ENCODE measurements around the gene TBX2. TPM values are rescaled to one million over a fixed set of nuclear protein-coding genes. Genes with fewer than 3 reads are reported as not detected.

TBX2 gene
- total and polyA plus RNA-seq, 2 of the 13 experiments (the other 11 are each of a cell fraction or from before 2014, with no cell fraction given): 2.8 to 15.3 TPM

DNA sequence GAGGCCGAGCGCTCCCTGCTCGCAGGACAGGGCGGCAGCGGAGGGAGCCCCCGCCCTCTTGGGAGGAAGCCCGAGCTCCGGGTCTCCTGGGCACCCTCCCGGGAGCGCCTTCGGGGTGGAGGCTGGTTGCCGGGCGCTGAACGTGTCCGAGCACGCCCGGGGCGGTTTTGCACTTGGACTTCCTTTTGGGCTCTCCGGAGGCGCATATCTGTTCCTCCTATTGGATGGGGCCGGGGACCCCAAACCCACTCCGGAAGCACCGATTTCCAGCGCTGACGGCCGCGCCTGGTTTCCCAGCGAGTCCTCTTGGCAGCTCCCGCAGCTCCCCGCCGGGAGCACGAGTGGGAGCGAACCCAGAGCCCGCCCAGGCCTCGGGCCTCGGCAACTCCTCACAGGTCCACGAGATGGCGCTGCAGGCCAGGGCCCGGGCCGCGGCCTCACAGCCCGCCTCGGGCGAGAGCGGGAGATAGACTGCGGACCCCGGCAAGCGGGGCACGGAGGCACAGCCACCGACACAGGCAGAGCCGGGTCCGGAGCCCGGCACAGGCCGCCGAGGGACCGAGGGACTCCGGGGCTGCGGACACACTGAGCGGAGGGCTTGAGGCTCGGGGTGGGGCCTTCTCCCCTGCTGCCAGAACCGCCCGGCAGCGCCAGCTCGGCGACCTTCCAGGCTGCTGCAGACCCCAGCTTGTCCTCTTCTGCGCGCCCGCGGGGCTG is 12.7 kb downstream of the TBX2 start (continued):
- TF ChIP-seq, protein P1, sequence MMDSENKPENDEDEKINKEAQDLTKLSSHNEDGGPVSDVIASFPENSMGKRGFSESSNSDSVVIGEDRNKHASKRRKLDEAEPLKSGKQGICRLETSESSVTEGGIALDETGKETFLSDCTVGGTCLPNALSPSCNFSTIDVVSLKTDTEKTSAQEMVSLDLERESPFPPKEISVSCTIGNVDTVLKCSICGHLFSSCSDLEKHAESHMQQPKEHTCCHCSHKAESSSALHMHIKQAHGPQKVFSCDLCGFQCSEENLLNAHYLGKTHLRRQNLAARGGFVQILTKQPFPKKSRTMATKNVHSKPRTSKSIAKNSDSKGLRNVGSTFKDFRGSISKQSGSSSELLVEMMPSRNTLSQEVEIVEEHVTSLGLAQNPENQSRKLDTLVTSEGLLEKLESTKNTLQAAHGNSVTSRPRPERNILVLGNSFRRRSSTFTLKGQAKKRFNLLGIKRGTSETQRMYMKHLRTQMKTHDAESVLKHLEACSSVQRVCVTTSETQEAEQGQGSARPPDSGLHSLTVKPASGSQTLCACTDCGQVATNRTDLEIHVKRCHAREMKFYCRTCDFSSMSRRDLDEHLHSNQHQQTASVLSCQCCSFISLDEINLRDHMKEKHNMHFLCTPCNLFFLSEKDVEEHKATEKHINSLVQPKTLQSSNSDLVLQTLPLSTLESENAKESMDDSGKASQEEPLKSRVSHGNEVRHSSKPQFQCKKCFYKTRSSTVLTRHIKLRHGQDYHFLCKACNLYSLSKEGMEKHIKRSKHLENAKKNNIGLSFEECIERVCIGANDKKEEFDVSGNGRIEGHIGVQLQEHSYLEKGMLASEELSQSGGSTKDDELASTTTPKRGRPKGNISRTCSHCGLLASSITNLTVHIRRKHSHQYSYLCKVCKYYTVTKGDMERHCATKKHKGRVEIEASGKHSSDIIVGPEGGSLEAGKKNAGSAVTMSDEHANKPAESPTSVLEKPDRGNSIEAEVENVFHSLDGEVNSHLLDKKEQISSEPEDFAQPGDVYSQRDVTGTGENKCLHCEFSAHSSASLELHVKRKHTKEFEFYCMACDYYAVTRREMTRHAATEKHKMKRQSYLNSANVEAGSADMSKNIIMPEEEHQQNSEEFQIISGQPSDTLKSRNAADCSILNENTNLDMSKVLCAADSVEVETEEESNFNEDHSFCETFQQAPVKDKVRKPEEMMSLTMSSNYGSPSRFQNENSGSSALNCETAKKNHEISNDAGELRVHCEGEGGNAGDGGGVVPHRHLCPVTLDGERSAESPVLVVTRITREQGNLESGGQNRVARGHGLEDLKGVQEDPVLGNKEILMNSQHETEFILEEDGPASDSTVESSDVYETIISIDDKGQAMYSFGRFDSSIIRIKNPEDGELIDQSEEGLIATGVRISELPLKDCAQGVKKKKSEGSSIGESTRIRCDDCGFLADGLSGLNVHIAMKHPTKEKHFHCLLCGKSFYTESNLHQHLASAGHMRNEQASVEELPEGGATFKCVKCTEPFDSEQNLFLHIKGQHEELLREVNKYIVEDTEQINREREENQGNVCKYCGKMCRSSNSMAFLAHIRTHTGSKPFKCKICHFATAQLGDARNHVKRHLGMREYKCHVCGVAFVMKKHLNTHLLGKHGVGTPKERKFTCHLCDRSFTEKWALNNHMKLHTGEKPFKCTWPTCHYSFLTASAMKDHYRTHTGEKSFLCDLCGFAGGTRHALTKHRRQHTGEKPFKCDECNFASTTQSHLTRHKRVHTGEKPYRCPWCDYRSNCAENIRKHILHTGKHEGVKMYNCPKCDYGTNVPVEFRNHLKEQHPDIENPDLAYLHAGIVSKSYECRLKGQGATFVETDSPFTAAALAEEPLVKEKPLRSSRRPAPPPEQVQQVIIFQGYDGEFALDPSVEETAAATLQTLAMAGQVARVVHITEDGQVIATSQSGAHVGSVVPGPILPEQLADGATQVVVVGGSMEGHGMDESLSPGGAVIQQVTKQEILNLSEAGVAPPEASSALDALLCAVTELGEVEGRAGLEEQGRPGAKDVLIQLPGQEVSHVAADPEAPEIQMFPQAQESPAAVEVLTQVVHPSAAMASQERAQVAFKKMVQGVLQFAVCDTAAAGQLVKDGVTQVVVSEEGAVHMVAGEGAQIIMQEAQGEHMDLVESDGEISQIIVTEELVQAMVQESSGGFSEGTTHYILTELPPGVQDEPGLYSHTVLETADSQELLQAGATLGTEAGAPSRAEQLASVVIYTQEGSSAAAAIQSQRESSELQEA (CRISPR knock-in tag; IDR thresholded peaks at IDR 0.05; ENCODE audit: not compliant biosample characterization): peak; percentile 96
- TF ChIP-seq RELA (CRISPR knock-in tag; IDR thresholded peaks at IDR 0.05): peak; percentile 65; the same call in 1 of the 2 replicates
- 0 out of 2 replicates have a peak, but pooled peaks have one; percentile 17 for TF ChIP-seq KLF12 (CRISPR knock-in tag; IDR thresholded peaks at IDR 0.05; ENCODE audit: borderline replicate concordance)
- no peak for TF ChIP-seq TBP (CRISPR knock-in tag; IDR thresholded peaks at IDR 0.05)
- TF ChIP-seq ZNF629 (CRISPR knock-in tag; conservative IDR thresholded peaks at IDR 0.05): 0 out of 2 replicates have a peak, but pooled peaks have one; percentile 48
- peak; percentile 81 for TF ChIP-seq YEATS4 (CRISPR knock-in tag; IDR thresholded peaks at IDR 0.05; ENCODE audit: borderline replicate concordance)
- TF ChIP-seq ELF1 (CRISPR knock-in tag; IDR thresholded peaks at IDR 0.05): peak; percentile 31; the same call in 1 of the 2 replicates
- TF ChIP-seq ZNF576 (CRISPR knock-in tag; IDR thresholded peaks at IDR 0.05): no peak
- TF ChIP-seq SMAD3 (CRISPR knock-in tag; IDR thresholded peaks at IDR 0.05): peak; percentile 82; the same call in 1 of the 2 replicates
- TF ChIP-seq ZNF292 (CRISPR knock-in tag; IDR thresholded peaks at IDR 0.05; ENCODE audit: borderline replicate concordance, low read depth): peak; percentile 63; the same call in 1 of the 2 replicates
- TF ChIP-seq, protein P2, sequence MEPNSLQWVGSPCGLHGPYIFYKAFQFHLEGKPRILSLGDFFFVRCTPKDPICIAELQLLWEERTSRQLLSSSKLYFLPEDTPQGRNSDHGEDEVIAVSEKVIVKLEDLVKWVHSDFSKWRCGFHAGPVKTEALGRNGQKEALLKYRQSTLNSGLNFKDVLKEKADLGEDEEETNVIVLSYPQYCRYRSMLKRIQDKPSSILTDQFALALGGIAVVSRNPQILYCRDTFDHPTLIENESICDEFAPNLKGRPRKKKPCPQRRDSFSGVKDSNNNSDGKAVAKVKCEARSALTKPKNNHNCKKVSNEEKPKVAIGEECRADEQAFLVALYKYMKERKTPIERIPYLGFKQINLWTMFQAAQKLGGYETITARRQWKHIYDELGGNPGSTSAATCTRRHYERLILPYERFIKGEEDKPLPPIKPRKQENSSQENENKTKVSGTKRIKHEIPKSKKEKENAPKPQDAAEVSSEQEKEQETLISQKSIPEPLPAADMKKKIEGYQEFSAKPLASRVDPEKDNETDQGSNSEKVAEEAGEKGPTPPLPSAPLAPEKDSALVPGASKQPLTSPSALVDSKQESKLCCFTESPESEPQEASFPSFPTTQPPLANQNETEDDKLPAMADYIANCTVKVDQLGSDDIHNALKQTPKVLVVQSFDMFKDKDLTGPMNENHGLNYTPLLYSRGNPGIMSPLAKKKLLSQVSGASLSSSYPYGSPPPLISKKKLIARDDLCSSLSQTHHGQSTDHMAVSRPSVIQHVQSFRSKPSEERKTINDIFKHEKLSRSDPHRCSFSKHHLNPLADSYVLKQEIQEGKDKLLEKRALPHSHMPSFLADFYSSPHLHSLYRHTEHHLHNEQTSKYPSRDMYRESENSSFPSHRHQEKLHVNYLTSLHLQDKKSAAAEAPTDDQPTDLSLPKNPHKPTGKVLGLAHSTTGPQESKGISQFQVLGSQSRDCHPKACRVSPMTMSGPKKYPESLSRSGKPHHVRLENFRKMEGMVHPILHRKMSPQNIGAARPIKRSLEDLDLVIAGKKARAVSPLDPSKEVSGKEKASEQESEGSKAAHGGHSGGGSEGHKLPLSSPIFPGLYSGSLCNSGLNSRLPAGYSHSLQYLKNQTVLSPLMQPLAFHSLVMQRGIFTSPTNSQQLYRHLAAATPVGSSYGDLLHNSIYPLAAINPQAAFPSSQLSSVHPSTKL (CRISPR knock-in tag; IDR thresholded peaks at IDR 0.05): peak; percentile 51; the same call in 1 of the 2 replicates
- peak; percentile 60; the same call in 1 of the 2 replicates for TF ChIP-seq GTF2F1 (IDR thresholded peaks at IDR 0.05; ENCODE audit: low read length)
- 0 out of 2 replicates have a peak, but pooled peaks have one; percentile 87 for TF ChIP-seq GZF1 (CRISPR knock-in tag; IDR thresholded peaks at IDR 0.05)
- TF ChIP-seq RAD21 (CRISPR knock-in tag; IDR thresholded peaks at IDR 0.05): peak; percentile 100
- TF ChIP-seq MIXL1 (CRISPR knock-in tag; IDR thresholded peaks at IDR 0.05): peak; percentile 73
- peak; percentile 86 for TF ChIP-seq TBX2 (CRISPR knock-in tag; IDR thresholded peaks at IDR 0.05; ENCODE audit: borderline replicate concordance)
- no peak for TF ChIP-seq SOX13 (IDR thresholded peaks at IDR 0.05)
- peak in 1 of 2 experiments; percentile 37; a peak in 1 of 4 replicates for TF ChIP-seq SOX13 (CRISPR knock-in tag; conservative IDR thresholded peaks at IDR 0.05 in 1 of 2, IDR thresholded peaks at IDR 0.05 in 1 of 2)
